Activated CD8-positive, alpha-beta T cell treated with anti-CD3 and anti-CD28 coated beads for 36 hours (primary cell): Measurements from ENCODE around the gene MB. TPM values are rescaled to one million over a fixed set of nuclear protein-coding genes. Genes with fewer than 3 reads are reported as not detected.

Experiments used
- ATAC-seq: fragments of 200-7000 bp; cut with Tn5 transposase; one replicate; pipeline ENCODE4 v1.10.0; 2021; ENCODE audit warnings: mild to moderate bottlenecking, moderate library complexity
- CTCF ChIA-PET: fragments of 350-600 bp; sonication (Branson Sonifier 250); formaldehyde crosslinking; loops from one replicate; lab custom pipeline; 2021; ENCODE audit warnings: antibody characterized with exemption; lab: Charles Lee
- POLR2A ChIA-PET: fragments of 350-600 bp; sonication (Branson Sonifier 250); formaldehyde crosslinking; loops from one replicate; lab custom pipeline; 2021; ENCODE audit warnings: antibody characterized with exemption; lab: Charles Lee
- DNase-seq: peaks from one replicate; pipeline ENCODE4 v3.0.0-alpha.2; 2020
- H3K27ac Mint-ChIP-seq: one replicate; pipeline ENCODE4 v1.8.0; 2021; ENCODE audit warnings: mild to moderate bottlenecking, mixed read lengths
- H3K27me3 Mint-ChIP-seq: one replicate; pipeline ENCODE4 v1.8.0; 2021; ENCODE audit warnings: mixed read lengths
- H3K36me3 Mint-ChIP-seq: one replicate; pipeline ENCODE4 v1.8.0; 2021; ENCODE audit warnings: low read depth, mixed read lengths
- H3K4me1 Mint-ChIP-seq: one replicate; pipeline ENCODE4 v1.8.0; 2021; ENCODE audit warnings: low read depth, mixed read lengths
- H3K4me3 Mint-ChIP-seq: one replicate; pipeline ENCODE4 v1.8.0; 2021; ENCODE audit warnings: mild to moderate bottlenecking, moderate library complexity, mixed read lengths
- H3K9me3 Mint-ChIP-seq: one replicate; pipeline ENCODE4 v1.8.0; 2021; ENCODE audit warnings: mixed read lengths
- intact Hi-C: fragments of 100-400 bp; cut with micrococcal nuclease; formaldehyde crosslinking; loops from one replicate; pipeline ENCODE4 v1.10.0; 2022
- total RNA-seq, 2 experiments: library from RNA; stranded (reverse); gene quantifications; one replicate each; pipeline ENCODE4 v1.2.3, GENCODE V29; 2021
- TF ChIP-seq, protein P1 (sequence below): fragments of 200-600 bp; IDR thresholded peaks from one replicate; pipeline ENCODE4 v1.8.0; 2022; ENCODE audit warnings: antibody characterized with exemption, mild to moderate bottlenecking

MB gene
- total RNA-seq, 2 experiments from 2014 or later = not detected

GRCh38 chr22:35561796-35562526, 55.2 kb downstream of the MB start:
- H3K4me3 Mint-ChIP-seq = no peak overlapping the region
- intact Hi-C loops = no loop called here
- H3K4me1 Mint-ChIP-seq = peaks cover 7% of the 10 kb centered on the region
- no peaks in the 10 kb centered on the region for H3K36me3 Mint-ChIP-seq
- peak; percentile 53 for ATAC-seq
- TF ChIP-seq, protein P1, sequence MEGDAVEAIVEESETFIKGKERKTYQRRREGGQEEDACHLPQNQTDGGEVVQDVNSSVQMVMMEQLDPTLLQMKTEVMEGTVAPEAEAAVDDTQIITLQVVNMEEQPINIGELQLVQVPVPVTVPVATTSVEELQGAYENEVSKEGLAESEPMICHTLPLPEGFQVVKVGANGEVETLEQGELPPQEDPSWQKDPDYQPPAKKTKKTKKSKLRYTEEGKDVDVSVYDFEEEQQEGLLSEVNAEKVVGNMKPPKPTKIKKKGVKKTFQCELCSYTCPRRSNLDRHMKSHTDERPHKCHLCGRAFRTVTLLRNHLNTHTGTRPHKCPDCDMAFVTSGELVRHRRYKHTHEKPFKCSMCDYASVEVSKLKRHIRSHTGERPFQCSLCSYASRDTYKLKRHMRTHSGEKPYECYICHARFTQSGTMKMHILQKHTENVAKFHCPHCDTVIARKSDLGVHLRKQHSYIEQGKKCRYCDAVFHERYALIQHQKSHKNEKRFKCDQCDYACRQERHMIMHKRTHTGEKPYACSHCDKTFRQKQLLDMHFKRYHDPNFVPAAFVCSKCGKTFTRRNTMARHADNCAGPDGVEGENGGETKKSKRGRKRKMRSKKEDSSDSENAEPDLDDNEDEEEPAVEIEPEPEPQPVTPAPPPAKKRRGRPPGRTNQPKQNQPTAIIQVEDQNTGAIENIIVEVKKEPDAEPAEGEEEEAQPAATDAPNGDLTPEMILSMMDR = no peak
- peaks cover 12% of the 10 kb centered on the region for H3K27me3 Mint-ChIP-seq
- H3K27ac Mint-ChIP-seq = no peak overlapping the region
- DNase-seq = peak; percentile 44
- CTCF ChIA-PET = no interaction called here
- POLR2A ChIA-PET = no interaction called here
- H3K9me3 Mint-ChIP-seq = no peaks in the 10 kb centered on the region

DNA sequence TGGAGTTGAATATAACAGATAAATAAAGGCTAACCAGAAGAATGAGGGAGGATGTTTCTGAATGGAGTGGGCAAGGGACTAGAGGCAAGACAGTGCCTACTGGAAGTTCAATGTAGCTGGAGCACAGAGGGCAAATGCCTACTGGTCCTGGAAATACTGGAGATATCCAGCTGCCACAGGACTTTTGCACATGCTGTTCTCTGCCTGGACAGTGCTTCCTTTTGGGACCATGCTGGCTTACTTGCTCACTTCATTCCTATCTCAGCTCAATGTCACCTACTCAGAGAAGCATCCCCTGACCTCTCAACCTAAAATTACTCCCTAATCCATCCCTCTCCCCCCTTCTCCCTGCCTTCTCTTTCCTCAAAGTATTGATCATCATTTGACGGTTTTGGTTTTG, 56.3 kb downstream of the MB start:
- DNase-seq = no peak
- intact Hi-C loops = no loop called here
- POLR2A ChIA-PET = no interaction called here
- CTCF ChIA-PET = interaction anchor here (0.9 kb wide), 1 partner anchor 22 kb away, joined by 4 read pairs; no protein-coding TSS in a partner anchor
- Mint-ChIP-seq H3K36me3 (no peaks in the 10 kb centered on the region), H3K9me3 (no peaks in the 10 kb centered on the region), H3K4me1 (peaks cover 7% of the 10 kb centered on the region), H3K27me3 (peaks cover 12% of the 10 kb centered on the region), H3K27ac (no peak overlapping the region), H3K4me3 (no peak overlapping the region)
- TF ChIP-seq, protein P1 = no peak
- ATAC-seq = no peak

- Mint-ChIP-seq H3K9me3 (no peaks in the 10 kb centered on the region), H3K36me3 (no peaks in the 10 kb centered on the region), H3K27me3 (peaks cover 12% of the 10 kb centered on the region), H3K4me3 (no peak overlapping the region), H3K27ac (no peak overlapping the region), H3K4me1 (peaks cover 7% of the 10 kb centered on the region)
- DNase-seq = no peak
- intact Hi-C loops = no loop called here
- POLR2A ChIA-PET = no interaction called here
- CTCF ChIA-PET = interaction anchor here (0.9 kb wide), 1 partner anchor 23 kb away, joined by 4 read pairs; no protein-coding TSS in a partner anchor
- TF ChIP-seq, protein P1 = no peak
- ATAC-seq = no peak
Measured at GRCh38 chr22:35560366-35560765, 56.8 kb downstream of the MB start.

DNA sequence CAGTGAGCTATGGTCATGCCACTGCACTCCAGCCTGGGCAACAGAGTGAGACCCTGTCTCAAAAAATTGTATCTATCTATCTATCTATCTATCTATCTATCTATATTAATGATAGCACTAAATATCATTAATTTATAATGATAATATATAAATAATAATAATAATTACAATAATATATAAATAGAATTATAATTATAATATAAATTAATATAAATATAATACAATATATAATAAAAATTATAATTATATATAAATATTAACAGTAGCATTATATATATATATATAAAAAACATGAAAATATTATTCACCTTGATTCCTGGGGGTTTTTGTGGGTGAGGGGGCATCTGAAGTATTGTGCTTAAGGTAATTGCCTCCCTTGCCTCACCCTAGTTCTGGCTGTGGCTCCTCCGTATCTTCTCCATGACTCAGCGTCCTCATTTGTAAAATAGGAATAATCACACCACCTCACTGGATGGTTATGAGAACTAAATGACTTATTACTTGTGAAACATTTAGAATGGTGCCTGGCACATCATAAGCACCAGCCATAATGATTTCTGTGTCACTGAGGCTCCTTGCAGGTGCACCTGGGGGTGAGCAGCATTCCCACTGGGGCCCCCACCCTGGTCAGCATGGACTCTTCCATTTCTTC, 57.6 kb downstream of the MB start:
- peaks cover 12% of the 10 kb centered on the region for H3K27me3 Mint-ChIP-seq
- no peak overlapping the region for H3K27ac Mint-ChIP-seq
- ChIA-PET CTCF (no interaction called here), POLR2A (no interaction called here)
- H3K4me1 Mint-ChIP-seq = peaks cover 7% of the 10 kb centered on the region
- no peak overlapping the region for H3K4me3 Mint-ChIP-seq
- ATAC-seq (no peak), DNase-seq (no peak)
- intact Hi-C loops = no loop called here
- TF ChIP-seq, protein P1 = no peak
- no peaks in the 10 kb centered on the region for H3K9me3 Mint-ChIP-seq
- H3K36me3 Mint-ChIP-seq = no peaks in the 10 kb centered on the region

GRCh38 chr22:35558719-35559118, 58.4 kb downstream of the MB start:
- Mint-ChIP-seq H3K9me3 (no peaks in the 10 kb centered on the region), H3K4me3 (no peak overlapping the region), H3K27me3 (peaks cover 12% of the 10 kb centered on the region), H3K27ac (no peak overlapping the region), H3K4me1 (peaks cover 7% of the 10 kb centered on the region), H3K36me3 (no peaks in the 10 kb centered on the region)
- TF ChIP-seq, protein P1 = no peak
- ChIA-PET CTCF (no interaction called here), POLR2A (no interaction called here)
- ATAC-seq (no peak), DNase-seq (no peak)
- intact Hi-C loops = no loop called here
